HG02623 (cell line): ENCODE data around the gene ME2.
A peak's percentile ranks its signal among the peaks of the same experiment; 100 is the strongest.
"Not testable (repeated sequence)": the region's sequence is repeated elsewhere in the genome, so short reads cannot be mapped to it uniquely, and the experiment has no call there.

Experiments used
- ATAC-seq: cut with Tn5 transposase; IDR thresholded peaks from one replicate; pipeline ENCODE4 v1.9.1; 2021; ENCODE audit warnings: moderate library complexity; ENCODE audit not compliant: unreplicated experiment

The ME2 gene

GRCh38 chr18:50859793-50860555, 18.9 kb upstream of the ME2 start:
- ATAC-seq, result no peak

- ATAC-seq, result no peak
Observed at GRCh38 chr18:50861617-50862016, 17.3 kb upstream of the ME2 start.

GRCh38 chr18:50862401-50862800, 16.5 kb upstream of the ME2 start:
- no peak for ATAC-seq

GRCh38 chr18:50863840-50864375, 15.0 kb upstream of the ME2 start:
- ATAC-seq, result no peak

- peak; percentile 55 for ATAC-seq
Observed at GRCh38 chr18:50866765-50867164, 12.2 kb upstream of the ME2 start.

- ATAC-seq, result no peak
Observed at GRCh38 chr18:50869150-50869549, 9.8 kb upstream of the ME2 start.

- no peak for ATAC-seq
Observed at GRCh38 chr18:50870138-50870845, 8.6 kb upstream of the ME2 start.

GRCh38 chr18:50871846-50872245, 7.1 kb upstream of the ME2 start:
- ATAC-seq, result no peak

GRCh38 chr18:50875966-50876536, 2.9 kb upstream of the ME2 start:
- ATAC-seq, result no peak

GRCh38 chr18:50877545-50878265, 1.2 kb upstream of the ME2 start:
- no peak for ATAC-seq

GRCh38 chr18:50879302-50880118, 592 bp downstream of the ME2 start:
- ATAC-seq, result peak; percentile 20

GRCh38 chr18:50880119-50880465, 1.2 kb downstream of the ME2 start:
- ATAC-seq, result no peak

- ATAC-seq, result not testable (repeated sequence)
Observed at GRCh38 chr18:50880944-50881343, 2.0 kb downstream of the ME2 start.

GRCh38 chr18:50886929-50887328, 8.0 kb downstream of the ME2 start:
- ATAC-seq, result no peak

GRCh38 chr18:50895350-50896045, 16.6 kb downstream of the ME2 start:
- no peak for ATAC-seq

GRCh38 chr18:50896093-50896492, 17.2 kb downstream of the ME2 start:
- ATAC-seq, result no peak

GRCh38 chr18:50898919-50899318, 20.0 kb downstream of the ME2 start:
- ATAC-seq, result no peak

GRCh38 chr18:50902797-50903196, 23.9 kb downstream of the ME2 start:
- ATAC-seq, result no peak

- no peak for ATAC-seq
Observed at GRCh38 chr18:50906843-50907242, 27.9 kb downstream of the ME2 start.

- ATAC-seq, result no peak
Observed at GRCh38 chr18:50909261-50909660, 30.3 kb downstream of the ME2 start.
